Heart left ventricle (tissue), 16 donors: ENCODE measurements around the gene COX6A2. TPM values are rescaled to one million over a fixed set of nuclear protein-coding genes. Genes with fewer than 3 reads are reported as not detected.
"Not testable (repeated sequence)": the region's sequence is repeated elsewhere in the genome, so short reads cannot be mapped to it uniquely, and the experiment has no call there.

ENCODE experiments used
- ATAC-seq, 4 donors: fragments of 200-7000 bp; cut with Tn5 transposase; one replicate each; pipeline ENCODE4 v1.9.1; 2020 to 2022; ENCODE audit warnings: moderate library complexity in 4 of 4, mild to moderate bottlenecking in 3 of 4, moderate number of reproducible peaks in 1 of 4
- DNase-seq, 5 donors: peaks; one replicate each; pipeline ENCODE4 v3.0.0-alpha.2; 2020
- H3K27ac ChIP-seq, 12 donors: fragments of 200-600 bp; sonication (generic) in 4 of 12; one replicate each; pipeline versions ENCODE4 v1.5.0 to v1.8.0; 2016 to 2022; ENCODE audit warnings: mild to moderate bottlenecking in 2 of 12
- H3K27me3 ChIP-seq, 9 donors: fragments of 200-600 bp; sonication (generic) in 2 of 9; one replicate each; pipeline versions ENCODE4 v1.5.1 to v1.8.0; 2016 to 2022; ENCODE audit warnings: mild to moderate bottlenecking in 3 of 9
- H3K36me3 ChIP-seq, 9 donors: fragments of 200-600 bp; sonication (generic) in 2 of 9; one replicate each; pipeline versions ENCODE4 v1.5.0 to v1.8.0; 2018 to 2022; ENCODE audit warnings: mild to moderate bottlenecking in 2 of 9
- H3K4me1 ChIP-seq, 12 donors: fragments of 200-600 bp; sonication (generic) in 4 of 12; one replicate each; pipeline versions ENCODE4 v1.5.0 to v1.8.0; 2016 to 2022; ENCODE audit warnings: mild to moderate bottlenecking in 3 of 12
- H3K4me3 ChIP-seq, 12 donors: fragments of 200-600 bp; sonication (generic) in 4 of 12; one replicate each; pipeline versions ENCODE4 v1.5.0 to v1.8.0; 2017 to 2022; ENCODE audit warnings: mild to moderate bottlenecking in 9 of 12, moderate library complexity in 4 of 12
- H3K9me3 ChIP-seq, 12 donors: fragments of 200-600 bp; sonication (generic) in 4 of 12; one replicate each; pipeline versions ENCODE4 v1.5.0 to v1.8.0; 2016 to 2022; ENCODE audit warnings: mild to moderate bottlenecking in 1 of 12
- CTCF ChIP-seq, 12 donors: fragments of 200-600 bp; sonication (generic) in 4 of 12; IDR thresholded peaks; one replicate each; pipeline versions ENCODE4 v1.5.0 to v1.8.0; 2018 to 2022; ENCODE audit warnings: antibody characterized with exemption in 12 of 12, mild to moderate bottlenecking in 5 of 12
- POLR2A ChIP-seq, 2 donors: fragments of 450-650 bp; IDR thresholded peaks; one replicate each; pipeline ENCODE4 v1.6.1; 2017; ENCODE audit warnings: antibody characterized with exemption in 2 of 2, mild to moderate bottlenecking in 2 of 2, moderate library complexity in 2 of 2
- WGBS, 4 donors: extraction: QIAGEN DNeasy Blood & Tissue Kit in 2 of 4; methylation state at CpG; one replicate each; pipeline versions ENCODE4 v1.1.5 to v1.1.7; 2013 to 2018; 5-methylcytosine and 5-hydroxymethylcytosine counted together
- intact Hi-C, 10 donors: fragments of 100-400 bp; cut with DNase I; formaldehyde crosslinking; loops; one replicate each; pipeline versions ENCODE4 v1.11.1 to v1.14.2; 2022
- polyA plus RNA-seq, 2 donors: library from polyadenylated mRNA; stranded (reverse); fragments of 200-250 nt; gene quantifications; one replicate each; pipeline ENCODE4 v1.2.3, GENCODE V29; 2013
- total RNA-seq, 9 donors: library from RNA; depleted of rRNA in 2 of 9; stranded (reverse); fragments of >200 nt in 2 of 9; fragmentation: NEBNext Ultra II Directional in 3 of 9; extraction: Animal tissue kit (Norgen Biotek cat#: 25700) in 3 of 9; gene quantifications; one replicate each; pipeline versions ENCODE4 v1.1.0 to v1.2.4, GENCODE V29; 2016 to 2023
- donor health status: ischemic (EF 13 %, LVEDD 7.1; RV severe dilation, severe dysfunction).
- donor health status: healthy with polysubstance abuse.
- donor health status: DM: no; HTN: yes; CAD: no.
- donor health status: DM: no; HTN: no; CAD: no.
- donor health status: ischemic (EF 25% LVEDD 6.9; RV normal size, moderate dysfunction).
- donor health status: ischemic (EF 25% LVEDD 5.7; RV mildly dilated, moderate dysfunction).
- donor health status: healthy.
- donor health status: DM: yes; HTN: yes; CAD: no.
- donor health status: ischemic (EF 35%, LVEDD 5.7; RV mildly dilated, moderate dysfunction).
- donor health status: nonischemic (EF 11% LVEDD 7.7; RV severe dilation, severe dysfunction).
- donor health status: DM: yes; HTN: yes; CAD: no.
- donor health status: PGD.
- donor health status: ischemic (EF 29% LVEDD 5.4; RV normal size, mild dysfunction).
- donor health status: nonischemic (EF 23%, LVEDD 6.1; RV moderate dilation, normal function).

COX6A2 gene
- total and polyA plus RNA-seq, 11 donors = 393 to 10,029 (median 1,151) TPM

GRCh38 chr16:31451681-31452351 lies 23.7 kb upstream of the COX6A2 start:
- intact Hi-C loops = loop anchor here in 6 of 10 donors (5.0 to 10.0 kb wide), 9 partner anchors 53 to 497 kb away; partner anchors contain the start of genes ZNF267 (in 2 of the 6), FUS (in 1 of the 6), RUSF1 (in 1 of the 6) and SETD1A (in 1 of the 6)
- Histone ChIP-seq H3K4me3 (no peak overlapping the region), H3K36me3 (no peaks in the 10 kb centered on the region), H3K27me3 (no peaks in the 10 kb centered on the region), H3K27ac (peak overlapping the region in 8 of 12 donors; percentile 29 to 69 (median 54)), H3K4me1 (peaks cover 5 to 56% (median 46%) of the 10 kb centered on the region in 12 donors), H3K9me3 (no peaks in the 10 kb centered on the region)
- peak; percentile 43 to 84 (median 79) for ATAC-seq
- TF ChIP-seq CTCF (IDR thresholded peaks at IDR 0.05) = peak; percentile 9 to 64 (median 40)
- no peak for TF ChIP-seq POLR2A (IDR thresholded peaks at IDR 0.05)
- peak in 2 of 5 donors; percentile 72 to 78 for DNase-seq
- WGBS, 4 donors = 47 to 54% (median 51%) methylated on average over 11 of the region's 11 CpGs

GRCh38 chr16:31451201-31451600 lies 23.0 kb upstream of the COX6A2 start:
- Histone ChIP-seq H3K36me3 (no peaks in the 10 kb centered on the region), H3K4me1 (peaks cover 5 to 51% (median 42%) of the 10 kb centered on the region in 12 donors), H3K4me3 (no peak overlapping the region), H3K27me3 (no peaks in the 10 kb centered on the region), H3K9me3 (no peaks in the 10 kb centered on the region), H3K27ac (peak overlapping the region in 1 of 12 donors; percentile 4)
- 86 to 94% (median 88%) methylated on average over 5 of the region's 5 CpGs for WGBS, 4 donors
- DNase-seq (peak in 1 of 5 donors; percentile 9), ATAC-seq (no peak)
- intact Hi-C loops = loop anchor here in 6 of 10 donors (5.0 to 10.0 kb wide), 9 partner anchors 54 to 496 kb away; partner anchors contain the start of genes ZNF267 (in 2 of the 6), FUS (in 1 of the 6), RUSF1 (in 1 of the 6) and SETD1A (in 1 of the 6)
- TF ChIP-seq CTCF (IDR thresholded peaks at IDR 0.05) (no peak), POLR2A (IDR thresholded peaks at IDR 0.05) (no peak)

- not testable (repeated sequence) for ATAC-seq, H3K4me3 ChIP-seq, H3K36me3 ChIP-seq, H3K27me3 ChIP-seq, H3K27ac ChIP-seq, H3K9me3 ChIP-seq, DNase-seq
- peaks cover 0 to 21% (median 9%) of the 10 kb centered on the region in 12 donors for H3K4me1 ChIP-seq
- intact Hi-C loops = loop anchor here in 7 of 10 donors (2.0 to 10.0 kb wide), 6 partner anchors 261 to 491 kb away; partner anchors contain the start of genes FUS (in 4 of the 7), KAT8 (in 2 of the 7), HSD3B7 (in 1 of the 7) and SETD1A (in 1 of the 7)
- WGBS, 4 donors = 73 to 78% (median 73%) methylated on average over 6 of the region's 6 CpGs
These were observed 17.8 kb upstream of the COX6A2 start for GRCh38 chr16:31445931-31446330.

GRCh38 chr16:31441956-31442355 lies 13.8 kb upstream of the COX6A2 start:
- ATAC-seq = no peak
- peak overlapping the region; percentile 72 to 94 (median 91) for H3K27ac ChIP-seq
- peaks cover 0 to 29% (median 11%) of the 10 kb centered on the region in 12 donors for H3K4me1 ChIP-seq
- no peak for TF ChIP-seq CTCF (IDR thresholded peaks at IDR 0.05)
- no peak for TF ChIP-seq POLR2A (IDR thresholded peaks at IDR 0.05)
- intact Hi-C loops = loop anchor here in 8 of 10 donors (2.0 to 10.0 kb wide), 9 partner anchors 257 to 487 kb away; partner anchors contain the start of genes FUS (in 5 of the 8), HSD3B7 (in 5 of the 8), KAT8 (in 2 of the 8) and SETD1A (in 1 of the 8)
- no peaks in the 10 kb centered on the region for H3K36me3 ChIP-seq
- H3K4me3 ChIP-seq = peak overlapping the region; percentile 60 to 81 (median 71)
- H3K9me3 ChIP-seq = no peaks in the 10 kb centered on the region
- DNase-seq = peak in 2 of 5 donors; percentile 28 to 29
- H3K27me3 ChIP-seq = no peaks in the 10 kb centered on the region
- 52 to 67% (median 56%) methylated on average over 33 to 34 of the region's 34 CpGs for WGBS, 4 donors
